HCT116 (cell line): Measurements from ENCODE around the gene COA7.

Source experiments
- CBX3 ChIP-seq: IDR thresholded peaks from 2 replicates; pipeline ENCODE4 v1.6.1; 2012; ENCODE audit warnings: low read depth
- EGR1 ChIP-seq: IDR thresholded peaks from 2 replicates; pipeline ENCODE4 v1.6.1; 2012; ENCODE audit warnings: low read depth
- EZH2 ChIP-seq: fragments of 200-600 bp; sonication (generic); IDR thresholded peaks from 2 replicates; pipeline ENCODE4 v1.6.1; 2017; ENCODE audit warnings: antibody characterized with exemption, mixed run types
- EZH2phosphoT487 ChIP-seq: fragments of 200-600 bp; IDR thresholded peaks from 2 replicates; pipeline ENCODE4 v1.6.1; 2018; ENCODE audit warnings: antibody characterized with exemption, borderline replicate concordance
- MAX ChIP-seq: IDR thresholded peaks from 2 replicates; pipeline ENCODE4 v1.6.1; 2012
- POLR2A ChIP-seq: IDR thresholded peaks from 2 replicates; pipeline ENCODE4 v1.7.0; 2011; ENCODE audit warnings: borderline replicate concordance; ENCODE audit not compliant: insufficient read depth, insufficient read length; ENCODE audit errors: extremely low read depth
- POLR2AphosphoS5 ChIP-seq: IDR thresholded peaks from 2 replicates; pipeline ENCODE4 v1.6.1; 2011; ENCODE audit warnings: mild to moderate bottlenecking, low read depth, low read length, moderate library complexity
- RAD21 ChIP-seq: IDR thresholded peaks from 2 replicates; pipeline ENCODE4 v1.6.1; 2012; ENCODE audit warnings: low read depth, mild to moderate bottlenecking
- SIN3A ChIP-seq: IDR thresholded peaks from 2 replicates; pipeline ENCODE4 v1.6.1; 2012; ENCODE audit warnings: low read depth
- YY1 ChIP-seq: IDR thresholded peaks from 2 replicates; pipeline ENCODE4 v1.6.1; 2011; ENCODE audit warnings: low read length, low read depth, moderate library complexity, mild to moderate bottlenecking; ENCODE audit not compliant: insufficient replicate concordance; ENCODE audit errors: extremely low read depth
- ZNF274 ChIP-seq: fragments of 200-500 bp; sonication (Bioruptor generic); IDR thresholded peaks from 2 replicates; pipeline ENCODE4 v1.6.1; 2014; ENCODE audit warnings: mild to moderate bottlenecking, low read depth, low read length, inconsistent platforms
- TF ChIP-seq, protein P1 (sequence below), 3 experiments: fragments of 200-600 bp in 1 of 3; sonication (generic) in 1 of 3; IDR thresholded peaks in 2 of 3; conservative IDR thresholded peaks in 1 of 3; 2 replicates each; pipeline ENCODE4 v1.5.1; 2012 to 2017; ENCODE audit warnings: low read depth in 2 of 3, low read length in 2 of 3, antibody characterized with exemption in 1 of 3, borderline replicate concordance in 1 of 3, control low read depth in 1 of 3, mild to moderate bottlenecking in 1 of 3, mixed read lengths in 1 of 3, mixed run types in 1 of 3, moderate library complexity in 1 of 3; ENCODE audit not compliant: insufficient read depth in 1 of 3

DNA sequence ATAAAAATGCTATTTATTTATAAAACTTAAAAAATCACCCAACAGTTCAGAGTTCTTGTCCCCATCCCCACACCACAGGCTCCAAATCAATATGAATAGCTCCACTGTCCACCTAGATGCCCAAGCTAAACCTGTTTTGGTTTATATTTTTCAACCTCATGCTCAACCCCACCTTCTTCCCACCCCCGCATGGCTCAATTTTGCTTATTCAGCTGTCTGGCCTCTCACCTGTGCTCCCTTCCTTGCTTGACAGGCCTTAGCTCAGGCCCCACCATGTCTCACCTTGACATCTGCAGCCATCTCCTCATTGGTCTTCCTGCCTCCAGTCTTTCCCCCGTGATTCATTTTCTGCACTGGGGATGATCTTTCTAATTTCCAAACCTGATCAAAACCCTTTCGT lies 17.8 kb downstream of the COA7 start:
- TF ChIP-seq, protein P1, sequence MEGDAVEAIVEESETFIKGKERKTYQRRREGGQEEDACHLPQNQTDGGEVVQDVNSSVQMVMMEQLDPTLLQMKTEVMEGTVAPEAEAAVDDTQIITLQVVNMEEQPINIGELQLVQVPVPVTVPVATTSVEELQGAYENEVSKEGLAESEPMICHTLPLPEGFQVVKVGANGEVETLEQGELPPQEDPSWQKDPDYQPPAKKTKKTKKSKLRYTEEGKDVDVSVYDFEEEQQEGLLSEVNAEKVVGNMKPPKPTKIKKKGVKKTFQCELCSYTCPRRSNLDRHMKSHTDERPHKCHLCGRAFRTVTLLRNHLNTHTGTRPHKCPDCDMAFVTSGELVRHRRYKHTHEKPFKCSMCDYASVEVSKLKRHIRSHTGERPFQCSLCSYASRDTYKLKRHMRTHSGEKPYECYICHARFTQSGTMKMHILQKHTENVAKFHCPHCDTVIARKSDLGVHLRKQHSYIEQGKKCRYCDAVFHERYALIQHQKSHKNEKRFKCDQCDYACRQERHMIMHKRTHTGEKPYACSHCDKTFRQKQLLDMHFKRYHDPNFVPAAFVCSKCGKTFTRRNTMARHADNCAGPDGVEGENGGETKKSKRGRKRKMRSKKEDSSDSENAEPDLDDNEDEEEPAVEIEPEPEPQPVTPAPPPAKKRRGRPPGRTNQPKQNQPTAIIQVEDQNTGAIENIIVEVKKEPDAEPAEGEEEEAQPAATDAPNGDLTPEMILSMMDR (IDR thresholded peaks at IDR 0.05 in 2 of 3, conservative IDR thresholded peaks at IDR 0.05 in 1 of 3; ENCODE audit: borderline replicate concordance in 1 of 3, insufficient read depth in 1 of 3, low read depth in 2 of 3, low read length in 2 of 3), result no peak
- no peak for TF ChIP-seq POLR2AphosphoS5
- no peak for TF ChIP-seq POLR2A
- TF ChIP-seq MAX, result no peak
- no peak for TF ChIP-seq CBX3
- no peak for TF ChIP-seq EZH2
- no peak for TF ChIP-seq ZNF274
- no peak for TF ChIP-seq YY1
- TF ChIP-seq RAD21, result no peak
- no peak for TF ChIP-seq EZH2phosphoT487
- TF ChIP-seq EGR1, result no peak
- TF ChIP-seq SIN3A, result no peak
